H9 (cell line): ENCODE results near the gene KIAA1328. TPM values are rescaled to one million over a fixed set of nuclear protein-coding genes. Genes with fewer than 3 reads are reported as not detected.

Source experiments
- DNase-seq: peaks from one replicate; pipeline ENCODE4 v3.0.0-alpha.2; 2017
- H2AFZ ChIP-seq: one replicate; pipeline ENCODE4 v1.6.1; 2013; ENCODE audit warnings: mild to moderate bottlenecking, low read length, control low read depth, moderate library complexity
- H2AK5ac ChIP-seq: 2 replicates; pipeline ENCODE4 v1.6.1; 2013; ENCODE audit warnings: low read length, control low read depth, mixed read lengths; ENCODE audit not compliant: insufficient read length
- H2BK120ac ChIP-seq: one replicate; pipeline ENCODE4 v1.6.1; 2013; ENCODE audit warnings: low read depth, mild to moderate bottlenecking, low read length, control low read depth, inconsistent platforms; ENCODE audit not compliant: poor library complexity, severe bottlenecking
- H2BK12ac ChIP-seq: 2 replicates; pipeline ENCODE4 v1.6.1; 2013; ENCODE audit warnings: low read length, control low read depth, mixed read lengths, low read depth; ENCODE audit not compliant: insufficient read length
- H2BK15ac ChIP-seq: 2 replicates; pipeline ENCODE4 v1.6.1; 2013; ENCODE audit warnings: low read depth, low read length, control low read depth
- H2BK20ac ChIP-seq: one replicate; pipeline ENCODE4 v1.6.1; 2013; ENCODE audit warnings: low read depth, mild to moderate bottlenecking, low read length, control low read depth, inconsistent platforms; ENCODE audit not compliant: poor library complexity, severe bottlenecking
- H2BK5ac ChIP-seq: 2 replicates; pipeline ENCODE4 v1.6.1; 2013; ENCODE audit warnings: low read length, control low read depth, mixed read lengths; ENCODE audit not compliant: insufficient read length
- H3K14ac ChIP-seq: 2 replicates; pipeline ENCODE4 v1.6.1; 2013; ENCODE audit warnings: low read length, control low read depth; ENCODE audit not compliant: insufficient read depth
- H3K18ac ChIP-seq: 2 replicates; pipeline ENCODE4 v1.6.1; 2013; ENCODE audit warnings: low read depth, mild to moderate bottlenecking, mixed read lengths, low read length, control low read depth; ENCODE audit not compliant: insufficient read length
- H3K23ac ChIP-seq: 2 replicates; pipeline ENCODE4 v1.6.1; 2013; ENCODE audit warnings: low read length, control low read depth, mixed read lengths, low read depth; ENCODE audit not compliant: insufficient read length
- H3K23me2 ChIP-seq: 2 replicates; pipeline ENCODE4 v1.6.1; 2013; ENCODE audit warnings: low read depth, mild to moderate bottlenecking, mixed read lengths, low read length, control low read depth; ENCODE audit not compliant: insufficient read length, poor library complexity, severe bottlenecking
- H3K27ac ChIP-seq: 2 replicates; pipeline ENCODE4 v1.5.1; 2013; ENCODE audit warnings: low read length, control low read depth, mixed read lengths, low read depth; ENCODE audit not compliant: insufficient read length
- H3K27me3 ChIP-seq: 2 replicates; pipeline ENCODE4 v1.6.1; 2013; ENCODE audit warnings: low read length, control low read depth, inconsistent platforms; ENCODE audit not compliant: insufficient read depth
- H3K4ac ChIP-seq: 2 replicates; pipeline ENCODE4 v1.6.1; 2013; ENCODE audit warnings: low read depth, mild to moderate bottlenecking, control low read depth, inconsistent platforms, low read length, moderate library complexity
- H3K4me1 ChIP-seq: 2 replicates; pipeline ENCODE4 v1.6.1; 2013; ENCODE audit warnings: low read length, control low read depth, inconsistent platforms; ENCODE audit not compliant: insufficient read depth
- H3K4me2 ChIP-seq: 2 replicates; pipeline ENCODE4 v1.6.1; 2013; ENCODE audit warnings: low read length, control low read depth, mixed read lengths; ENCODE audit not compliant: insufficient read length, insufficient read depth
- H3K56ac ChIP-seq: 2 replicates; pipeline ENCODE4 v1.6.1; 2013; ENCODE audit warnings: low read depth, mild to moderate bottlenecking, mixed read lengths, low read length, control low read depth; ENCODE audit not compliant: insufficient read length
- H3K79me1 ChIP-seq: 2 replicates; pipeline ENCODE4 v1.6.1; 2013; ENCODE audit warnings: low read depth, mild to moderate bottlenecking, moderate library complexity, low read length, control low read depth, inconsistent platforms; ENCODE audit not compliant: insufficient read depth, poor library complexity, severe bottlenecking
- H3K79me2 ChIP-seq: 2 replicates; pipeline ENCODE4 v1.6.1; 2013; ENCODE audit warnings: low read length, control low read depth, inconsistent platforms; ENCODE audit not compliant: insufficient read depth
- H3K9ac ChIP-seq: 2 replicates; pipeline ENCODE4 v1.6.1; 2013; ENCODE audit warnings: low read length, control low read depth, mixed read lengths; ENCODE audit not compliant: insufficient read length; ENCODE audit errors: extremely low read depth
- H3K9me3 ChIP-seq: one replicate; pipeline ENCODE4 v1.6.1; 2013; ENCODE audit warnings: low read depth, low read length, inconsistent platforms; ENCODE audit not compliant: control insufficient read depth
- H3T11ph ChIP-seq: one replicate; pipeline ENCODE4 v1.6.1; 2013; ENCODE audit warnings: mild to moderate bottlenecking, low read length, control low read depth, inconsistent platforms
- H4K20me1 ChIP-seq: one replicate; pipeline ENCODE4 v1.6.1; 2013; ENCODE audit not compliant: control insufficient read depth, insufficient read length, insufficient read depth
- H4K5ac ChIP-seq: 2 replicates; pipeline ENCODE4 v1.6.1; 2013; ENCODE audit warnings: low read depth, mild to moderate bottlenecking, mixed read lengths, low read length, control low read depth; ENCODE audit not compliant: insufficient read length
- H4K8ac ChIP-seq: replicated peaks from 2 replicates; pipeline ENCODE4 v1.6.1; 2013; ENCODE audit warnings: low read length, control low read depth, mixed read lengths, low read depth; ENCODE audit not compliant: insufficient read length
- H4K91ac ChIP-seq: 2 replicates; pipeline ENCODE4 v1.6.1; 2013; ENCODE audit warnings: low read depth, mild to moderate bottlenecking, moderate library complexity, mixed read lengths, low read length, control low read depth; ENCODE audit not compliant: insufficient read length
- H3K27ac Mint-ChIP-seq, 3 experiments: 2 replicates in 2 of 3; 3 replicates in 1 of 3; pipeline ENCODE4 v1.8.0; 2020 to 2021; ENCODE audit warnings: mixed read lengths in 3 of 3, mild to moderate bottlenecking in 1 of 3, moderate library complexity in 1 of 3
- H3K27me3 Mint-ChIP-seq: 2 replicates; pipeline ENCODE4 v1.8.0; 2021; ENCODE audit warnings: low read depth, mild to moderate bottlenecking, moderate library complexity, mixed read lengths
- H3K36me3 Mint-ChIP-seq, 3 experiments: 2 replicates in 2 of 3; 3 replicates in 1 of 3; pipeline ENCODE4 v1.8.0; 2020 to 2021; ENCODE audit warnings: low read depth in 3 of 3, mixed read lengths in 3 of 3; ENCODE audit not compliant: insufficient read depth in 1 of 3
- H3K4me1 Mint-ChIP-seq, 2 experiments: 2 replicates each; pipeline ENCODE4 v1.8.0; 2020; ENCODE audit warnings: mixed read lengths in 2 of 2
- H3K4me3 Mint-ChIP-seq, 2 experiments: 2 replicates in 1 of 2; 3 replicates in 1 of 2; pipeline ENCODE4 v1.8.0; 2020 to 2021; ENCODE audit warnings: mild to moderate bottlenecking in 2 of 2, mixed read lengths in 2 of 2, moderate library complexity in 1 of 2
- H3K9me3 Mint-ChIP-seq, 2 experiments: 2 replicates in 1 of 2; 3 replicates in 1 of 2; pipeline ENCODE4 v1.8.0; 2020; ENCODE audit warnings: mild to moderate bottlenecking in 2 of 2, mixed read lengths in 2 of 2, moderate library complexity in 1 of 2
- CTCF ChIP-seq: fragments of 200-600 bp; sonication (generic); conservative IDR thresholded peaks from 3 replicates; pipeline ENCODE4 v1.8.0; 2021; ENCODE audit warnings: antibody characterized with exemption, mild to moderate bottlenecking
- WGBS: extraction: QIAGEN DNeasy Blood & Tissue Kit; methylation state at CpG from one replicate; pipeline ENCODE4 v1.1.7; 2013; ENCODE audit warnings: missing lambda C conversion rate, low lambda C conversion rate, mixed read lengths; ENCODE audit not compliant: insufficient read length; ENCODE audit errors: extremely low coverage; 5-methylcytosine and 5-hydroxymethylcytosine counted together
- total RNA-seq: library from RNA; stranded (reverse); gene quantifications from 2 replicates; pipeline ENCODE4 v1.2.1, GENCODE V29; 2021

Gene KIAA1328
- total RNA-seq, 1 experiment from 2014 or later = 4.9 TPM

GRCh38 chr18:37055137-37055802 lies 226.3 kb downstream of the KIAA1328 start:
- Histone ChIP-seq H4K5ac (no peak overlapping the region), H2BK5ac (no peak overlapping the region), H3K9me3 (no peaks in the 10 kb centered on the region), H3K79me1 (no peaks in the 10 kb centered on the region), H3K14ac (no peak overlapping the region), H3K23me2 (no peaks in the 10 kb centered on the region), H2BK15ac (no peak overlapping the region), H2BK120ac (no peak overlapping the region), H2AFZ (no peak overlapping the region), H2BK12ac (no peak overlapping the region), H2AK5ac (no peak overlapping the region), H3K4me2 (no peak overlapping the region), H4K20me1 (no peaks in the 10 kb centered on the region), H3K23ac (no peak overlapping the region), H3K9ac (no peak overlapping the region), H3K79me2 (no peaks in the 10 kb centered on the region), H3T11ph (no peak overlapping the region), H3K27ac (no peak overlapping the region), H3K18ac (no peak overlapping the region), H3K4ac (no peak overlapping the region), H2BK20ac (no peak overlapping the region), H3K56ac (no peak overlapping the region), H3K4me1 (no peaks in the 10 kb centered on the region), H3K27me3 (no peaks in the 10 kb centered on the region), H4K8ac (no peak overlapping the region), H4K91ac (no peak overlapping the region)
- no CpG with 5 or more reads among the region's 3 CpGs for WGBS
- H3K36me3 Mint-ChIP-seq = peaks cover 6 to 13% (median 9%) of the 10 kb centered on the region in 3 experiments; a peak in 5 of 7 replicates
- H3K27ac Mint-ChIP-seq = no peak overlapping the region
- no peak for TF ChIP-seq CTCF
- no peaks in the 10 kb centered on the region for H3K27me3 Mint-ChIP-seq
- H3K4me3 Mint-ChIP-seq = no peak overlapping the region
- peaks cover 5 to 9% of the 10 kb centered on the region in 2 experiments; a peak in 3 of 4 replicates for H3K4me1 Mint-ChIP-seq
- H3K9me3 Mint-ChIP-seq = peaks cover 7% of the 10 kb centered on the region in 2 experiments; a peak in 4 of 5 replicates
- DNase-seq = no peak
